ENCODE measurements around the gene MET.

GRCh38 chr7:116678780-116679179 lies 6.8 kb downstream of the MET start:
- TF ChIP-seq CTCF (IDR thresholded peaks at IDR 0.05 in 8 of 11, conservative IDR thresholded peaks at IDR 0.05 in 3 of 11) (no peak), POLR2AphosphoS5 (IDR thresholded peaks at IDR 0.05) (no peak)
